Measurements from ENCODE around the gene DDX17. TPM values are rescaled to one million over a fixed set of nuclear protein-coding genes. Genes with fewer than 3 reads are reported as not detected.

The DDX17 gene
- total and polyA plus RNA-seq, 8 donors, result 59.5 to 4,611 (median 538) TPM

- Histone ChIP-seq H3K36me3 (no peaks in the 10 kb centered on the region), H3K27me3 (peaks cover 0 to 24% (median 1%) of the 10 kb centered on the region in 3 donors), H3K27ac (no peak overlapping the region), H3K9me3 (no peaks in the 10 kb centered on the region), H3K4me1 (no peaks in the 10 kb centered on the region), H3K4me3 (no peak overlapping the region)
- no peak for DNase-seq
- intact Hi-C loops (cut with DNase I; ENCODE audit: low total_unique reads), result no loop called here
- 43 to 68% (median 62%) methylated on average over 4 of the region's 4 CpGs for WGBS, 5 donors
- TF ChIP-seq, protein P1, sequence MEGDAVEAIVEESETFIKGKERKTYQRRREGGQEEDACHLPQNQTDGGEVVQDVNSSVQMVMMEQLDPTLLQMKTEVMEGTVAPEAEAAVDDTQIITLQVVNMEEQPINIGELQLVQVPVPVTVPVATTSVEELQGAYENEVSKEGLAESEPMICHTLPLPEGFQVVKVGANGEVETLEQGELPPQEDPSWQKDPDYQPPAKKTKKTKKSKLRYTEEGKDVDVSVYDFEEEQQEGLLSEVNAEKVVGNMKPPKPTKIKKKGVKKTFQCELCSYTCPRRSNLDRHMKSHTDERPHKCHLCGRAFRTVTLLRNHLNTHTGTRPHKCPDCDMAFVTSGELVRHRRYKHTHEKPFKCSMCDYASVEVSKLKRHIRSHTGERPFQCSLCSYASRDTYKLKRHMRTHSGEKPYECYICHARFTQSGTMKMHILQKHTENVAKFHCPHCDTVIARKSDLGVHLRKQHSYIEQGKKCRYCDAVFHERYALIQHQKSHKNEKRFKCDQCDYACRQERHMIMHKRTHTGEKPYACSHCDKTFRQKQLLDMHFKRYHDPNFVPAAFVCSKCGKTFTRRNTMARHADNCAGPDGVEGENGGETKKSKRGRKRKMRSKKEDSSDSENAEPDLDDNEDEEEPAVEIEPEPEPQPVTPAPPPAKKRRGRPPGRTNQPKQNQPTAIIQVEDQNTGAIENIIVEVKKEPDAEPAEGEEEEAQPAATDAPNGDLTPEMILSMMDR (IDR thresholded peaks at IDR 0.05), result no peak
- TF ChIP-seq POLR2A (IDR thresholded peaks at IDR 0.05) (no peak), POLR2AphosphoS5 (IDR thresholded peaks at IDR 0.05) (no peak), EP300 (IDR thresholded peaks at IDR 0.05) (no peak)
Observed at GRCh38 chr22:38435965-38436364, 70.1 kb downstream of the DDX17 start.

DNA sequence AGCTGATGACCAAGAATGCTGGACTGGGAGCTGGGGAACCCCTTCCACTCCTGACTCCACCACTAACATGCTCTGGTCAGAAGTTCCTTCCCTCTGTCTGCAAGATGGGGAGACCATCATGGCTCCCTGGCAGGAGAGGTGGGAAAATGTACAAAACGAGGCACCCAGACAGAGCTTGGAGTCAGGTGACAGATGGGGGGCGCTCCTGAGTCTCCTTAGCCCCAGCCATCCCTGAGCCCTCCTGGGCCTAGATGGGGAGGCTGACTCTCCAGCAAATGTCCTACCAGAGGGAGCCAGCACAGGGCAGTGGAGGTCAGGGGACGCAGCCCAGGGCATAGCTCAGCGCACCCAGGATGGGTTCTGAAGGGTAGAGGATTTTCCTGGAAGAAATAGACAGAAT lies 71.1 kb downstream of the DDX17 start:
- WGBS, 5 donors, result 70 to 79% (median 74%) methylated on average over 2 to 4 of the region's 4 CpGs
- peaks cover 0 to 17% (median 0%) of the 10 kb centered on the region in 3 donors for H3K27me3 ChIP-seq

GRCh38 chr22:38433871-38434270 lies 72.2 kb downstream of the DDX17 start:
- 66 to 77% (median 69%) methylated on average over 6 to 8 of the region's 8 CpGs for WGBS, 5 donors
- TF ChIP-seq EP300 (IDR thresholded peaks at IDR 0.05) (no peak), POLR2AphosphoS5 (IDR thresholded peaks at IDR 0.05) (no peak), POLR2A (IDR thresholded peaks at IDR 0.05) (no peak)
- TF ChIP-seq, protein P1 (IDR thresholded peaks at IDR 0.05), result no peak
- Histone ChIP-seq H3K27ac (no peak overlapping the region), H3K27me3 (peaks cover 0 to 17% (median 0%) of the 10 kb centered on the region in 3 donors), H3K4me3 (no peak overlapping the region), H3K9me3 (no peaks in the 10 kb centered on the region), H3K36me3 (no peaks in the 10 kb centered on the region), H3K4me1 (no peaks in the 10 kb centered on the region)
- DNase-seq, result no peak
- intact Hi-C loops (cut with DNase I; ENCODE audit: low total_unique reads), result no loop called here

More for the DNA sequence above, 71.1 kb downstream of the DDX17 start:
- intact Hi-C loops (cut with DNase I; ENCODE audit: low total_unique reads), result no loop called here
- no peak overlapping the region for H3K4me3 ChIP-seq
- H3K9me3 ChIP-seq, result no peaks in the 10 kb centered on the region
- no peak for DNase-seq
- H3K27ac ChIP-seq, result no peak overlapping the region
- no peaks in the 10 kb centered on the region for H3K4me1 ChIP-seq
- TF ChIP-seq EP300 (IDR thresholded peaks at IDR 0.05), result no peak
- TF ChIP-seq POLR2A (IDR thresholded peaks at IDR 0.05), result no peak
- TF ChIP-seq, protein P1 (IDR thresholded peaks at IDR 0.05), result no peak
- no peak for TF ChIP-seq POLR2AphosphoS5 (IDR thresholded peaks at IDR 0.05)
- H3K36me3 ChIP-seq, result no peaks in the 10 kb centered on the region

Other genes starting within 250 kb of the DDX17 start
- gene TMEM184B, start 233.3 kb downstream of the DDX17 start, total RNA-seq, result 100 to 1,000 TPM in 1 of 5 donors, 10 to 100 TPM in 4; 27.0 to 110 (median 75.9) TPM
- 10 to 100 TPM in 2 of 3 donors, 1 to 10 TPM in 1; 10.0 to 13.8 (median 10.8) TPM for gene TMEM184B, start 233.3 kb downstream of the DDX17 start, polyA plus RNA-seq
- 100 to 1,000 TPM in 2 of 5 donors, 10 to 100 TPM in 3; 19.4 to 135 (median 93.9) TPM for gene CSNK1E, start 188.9 kb downstream of the DDX17 start, total RNA-seq
- 10 to 100 TPM; 47.5 to 69.3 (median 66.9) TPM for gene CSNK1E, start 188.9 kb downstream of the DDX17 start, polyA plus RNA-seq
- not detected for gene KCNJ4, start 51.1 kb downstream of the DDX17 start, total RNA-seq
- not detected for gene KCNJ4, start 51.1 kb downstream of the DDX17 start, polyA plus RNA-seq
- gene KDELR3, start 38.2 kb downstream of the DDX17 start, total RNA-seq, result 10 to 100 TPM in 3 of 5 donors, 1 to 10 TPM in 1, not detected in 1; 3.6 to 30.7 (median 11.6) TPM
- gene KDELR3, start 38.2 kb downstream of the DDX17 start, polyA plus RNA-seq, result 10 to 100 TPM in 1 of 3 donors, 1 to 10 TPM in 2; 6.4 to 12.8 (median 6.8) TPM
- 10 to 100 TPM in 1 of 5 donors, not detected in 4; 10.1 TPM for gene DMC1, start 63.9 kb upstream of the DDX17 start, total RNA-seq
- gene DMC1, start 63.9 kb upstream of the DDX17 start, polyA plus RNA-seq, result under 1 TPM; 0.37 to 0.46 (median 0.45) TPM
- gene FAM227A, start 150.1 kb upstream of the DDX17 start, total RNA-seq, result 10 to 100 TPM in 1 of 5 donors, 1 to 10 TPM in 2, under 1 TPM in 2; under 0.01 to 39.1 (median 1.2) TPM
- 1 to 10 TPM in 1 of 3 donors, under 1 TPM in 2; 0.23 to 2.0 (median 0.44) TPM for gene FAM227A, start 150.1 kb upstream of the DDX17 start, polyA plus RNA-seq
- 10 to 100 TPM in 2 of 5 donors, 1 to 10 TPM in 3; 1.8 to 38.4 (median 9.9) TPM for gene CBY1, start 150.3 kb upstream of the DDX17 start, total RNA-seq
- 10 to 100 TPM; 40.9 to 43.6 (median 41.3) TPM for gene CBY1, start 150.3 kb upstream of the DDX17 start, polyA plus RNA-seq
- gene TOMM22, start 175.6 kb upstream of the DDX17 start, total RNA-seq, result 10 to 100 TPM; 22.6 to 66.5 (median 26.1) TPM
- gene TOMM22, start 175.6 kb upstream of the DDX17 start, polyA plus RNA-seq, result 10 to 100 TPM; 31.5 to 58.2 (median 43.3) TPM
- 10 to 100 TPM; 21.0 to 66.1 (median 35.7) TPM for gene JOSD1, start 194.6 kb upstream of the DDX17 start, total RNA-seq
- 10 to 100 TPM; 17.9 to 45.1 (median 20.8) TPM for gene JOSD1, start 194.6 kb upstream of the DDX17 start, polyA plus RNA-seq
- 100 to 1,000 TPM in 1 of 5 donors, 10 to 100 TPM in 4; 23.8 to 199 (median 41.6) TPM for gene GTPBP1, start 199.6 kb upstream of the DDX17 start, total RNA-seq
- gene GTPBP1, start 199.6 kb upstream of the DDX17 start, polyA plus RNA-seq, result 10 to 100 TPM in 2 of 3 donors, 1 to 10 TPM in 1; 9.2 to 18.6 (median 11.0) TPM
- 100 to 1,000 TPM; 108 to 387 (median 142) TPM for gene SUN2, start 249.7 kb upstream of the DDX17 start, total RNA-seq
- gene SUN2, start 249.7 kb upstream of the DDX17 start, polyA plus RNA-seq, result 10 to 100 TPM; 25.3 to 51.8 (median 26.4) TPM